IPS DF 6.9 (cell line): ENCODE results near the gene GREB1.

Experiments
- DNase-seq: peaks from one replicate; pipeline ENCODE4 v3.0.0-alpha.2; 2013; ENCODE audit warnings: low read depth, low spot score
- H3K27ac ChIP-seq: one replicate; pipeline ENCODE4 v1.5.1; 2013; ENCODE audit warnings: low read length, control low read depth
- H3K27me3 ChIP-seq: 2 replicates; pipeline ENCODE4 v1.6.1; 2013; ENCODE audit warnings: mild to moderate bottlenecking, low read length; ENCODE audit not compliant: control insufficient read depth, insufficient read depth
- H3K36me3 ChIP-seq: 2 replicates; pipeline ENCODE4 v1.6.1; 2013; ENCODE audit warnings: low read length; ENCODE audit not compliant: control insufficient read depth, insufficient read depth
- H3K4me1 ChIP-seq: 2 replicates; pipeline ENCODE4 v1.6.1; 2013; ENCODE audit warnings: low read length; ENCODE audit not compliant: control insufficient read depth, insufficient read depth
- H3K4me3 ChIP-seq: 2 replicates; pipeline ENCODE4 v1.5.1; 2013; ENCODE audit warnings: mild to moderate bottlenecking, low read length
- H3K9me3 ChIP-seq: 2 replicates; pipeline ENCODE4 v1.6.1; 2013; ENCODE audit warnings: low read length, inconsistent platforms; ENCODE audit not compliant: control insufficient read depth, insufficient read depth
- WGBS: extraction: QIAGEN DNeasy Blood & Tissue Kit; methylation state at CpG from one replicate; pipeline ENCODE4 v1.1.7; 2013; ENCODE audit warnings: mixed read lengths, missing lambda C conversion rate; ENCODE audit not compliant: insufficient read length, insufficient coverage; 5-methylcytosine and 5-hydroxymethylcytosine counted together

Gene GREB1

GRCh38 chr2:11499081-11499743, 34.6 kb upstream of the GREB1 start:
- no peak for DNase-seq
- Histone ChIP-seq H3K27me3 (no peaks in the 10 kb centered on the region), H3K36me3 (no peaks in the 10 kb centered on the region), H3K4me1 (peaks cover 4% of the 10 kb centered on the region), H3K4me3 (no peak overlapping the region), H3K9me3 (no peaks in the 10 kb centered on the region), H3K27ac (no peak overlapping the region)
- no CpG with 5 or more reads among the region's 4 CpGs for WGBS

GRCh38 chr2:11500702-11501303, 33.0 kb upstream of the GREB1 start:
- Histone ChIP-seq H3K4me3 (no peak overlapping the region), H3K4me1 (peaks cover 2% of the 10 kb centered on the region), H3K36me3 (no peaks in the 10 kb centered on the region), H3K27ac (no peak overlapping the region), H3K27me3 (no peaks in the 10 kb centered on the region), H3K9me3 (no peaks in the 10 kb centered on the region)
- WGBS = no CpG with 5 or more reads among the region's 5 CpGs
- no peak for DNase-seq

- no peak overlapping the region for H3K4me3 ChIP-seq
- DNase-seq = no peak
Measured at GRCh38 chr2:11502740-11503292, 31.0 kb upstream of the GREB1 start.

GRCh38 chr2:11503354-11503927, 30.4 kb upstream of the GREB1 start:
- Histone ChIP-seq H3K4me3 (no peak overlapping the region), H3K4me1 (no peaks in the 10 kb centered on the region; the same call in 1 of the 2 replicates), H3K27me3 (no peaks in the 10 kb centered on the region), H3K36me3 (no peaks in the 10 kb centered on the region), H3K27ac (no peak overlapping the region), H3K9me3 (no peaks in the 10 kb centered on the region)
- whole genome bisulfite sequencing = no CpG with 5 or more reads among the region's 8 CpGs
- DNase-seq = no peak

More at GRCh38 chr2:11502740-11503292, 31.0 kb upstream of the GREB1 start:
- Histone ChIP-seq H3K27me3 (no peaks in the 10 kb centered on the region), H3K4me1 (no peaks in the 10 kb centered on the region; the same call in 1 of the 2 replicates), H3K9me3 (no peaks in the 10 kb centered on the region), H3K27ac (no peak overlapping the region), H3K36me3 (no peaks in the 10 kb centered on the region)
- WGBS = no CpG with 5 or more reads among the region's 4 CpGs

- no peaks in the 10 kb centered on the region for H3K9me3 ChIP-seq
- no peak overlapping the region for H3K27ac ChIP-seq
- H3K36me3 ChIP-seq = no peaks in the 10 kb centered on the region
- DNase-seq = no peak
- WGBS = no CpG with 5 or more reads among the region's 11 CpGs
- H3K27me3 ChIP-seq = no peaks in the 10 kb centered on the region
- H3K4me1 ChIP-seq = no peaks in the 10 kb centered on the region; the same call in 1 of the 2 replicates
- no peak overlapping the region for H3K4me3 ChIP-seq
Measured at GRCh38 chr2:11505652-11506610, 27.9 kb upstream of the GREB1 start.

- WGBS = no CpG with 5 or more reads among the region's 3 CpGs
- DNase-seq = no peak
- Histone ChIP-seq H3K9me3 (no peaks in the 10 kb centered on the region), H3K4me1 (no peaks in the 10 kb centered on the region), H3K27me3 (no peaks in the 10 kb centered on the region), H3K4me3 (no peak overlapping the region), H3K36me3 (no peaks in the 10 kb centered on the region), H3K27ac (no peak overlapping the region)
Measured at GRCh38 chr2:11506611-11506969, 27.3 kb upstream of the GREB1 start.

- no peak overlapping the region for H3K4me3 ChIP-seq
- no peaks in the 10 kb centered on the region for H3K4me1 ChIP-seq
- H3K27ac ChIP-seq = no peak overlapping the region
- no peaks in the 10 kb centered on the region for H3K36me3 ChIP-seq
- WGBS = no CpG with 5 or more reads among the region's 2 CpGs
- H3K9me3 ChIP-seq = no peaks in the 10 kb centered on the region
- H3K27me3 ChIP-seq = no peaks in the 10 kb centered on the region
- no peak for DNase-seq
Measured at GRCh38 chr2:11507517-11507916, 26.3 kb upstream of the GREB1 start.

GRCh38 chr2:11508279-11508678, 25.6 kb upstream of the GREB1 start:
- H3K27ac ChIP-seq = no peak overlapping the region
- no peak overlapping the region for H3K4me3 ChIP-seq
- no peaks in the 10 kb centered on the region for H3K36me3 ChIP-seq
- WGBS = no CpG with 5 or more reads among the region's 8 CpGs
- no peak for DNase-seq
- no peaks in the 10 kb centered on the region for H3K9me3 ChIP-seq
- no peaks in the 10 kb centered on the region for H3K4me1 ChIP-seq
- no peaks in the 10 kb centered on the region for H3K27me3 ChIP-seq

- no peak overlapping the region for H3K4me3 ChIP-seq
- no peaks in the 10 kb centered on the region for H3K27me3 ChIP-seq
- WGBS = no CpG with 5 or more reads among the region's 3 CpGs
- H3K27ac ChIP-seq = no peak overlapping the region
- H3K4me1 ChIP-seq = peaks cover 2% of the 10 kb centered on the region; the same call in 1 of the 2 replicates
- H3K36me3 ChIP-seq = no peaks in the 10 kb centered on the region
- DNase-seq = no peak
- H3K9me3 ChIP-seq = no peaks in the 10 kb centered on the region
Measured at GRCh38 chr2:11509657-11510360, 24.0 kb upstream of the GREB1 start.
